ENCODE data around the gene RANBP17.

DNA sequence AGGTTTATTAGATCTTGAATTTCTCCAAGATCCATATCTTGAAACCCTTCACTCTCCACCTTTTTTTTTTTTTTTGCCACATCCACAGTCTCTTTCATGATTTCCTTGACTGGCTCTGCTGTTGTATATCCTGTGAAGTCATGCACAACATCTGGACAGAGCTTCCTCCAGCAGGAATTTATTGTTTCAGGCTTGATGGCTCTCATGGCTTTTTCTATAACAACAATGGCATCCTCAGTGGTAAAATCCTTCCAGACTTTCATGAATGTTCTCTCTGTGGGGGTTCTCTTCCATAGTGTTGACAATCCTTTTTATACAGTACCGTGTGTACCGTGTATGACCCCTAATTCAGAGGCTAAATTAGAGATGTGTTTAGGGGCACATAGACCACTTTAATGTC is 24.0 kb downstream of the RANBP17 start:
- TF ChIP-seq BHLHE40 (IDR thresholded peaks at IDR 0.05; ENCODE audit: borderline replicate concordance) (no peak), ZNF384 (IDR thresholded peaks at IDR 0.05) (no peak), CTBP1 (IDR thresholded peaks at IDR 0.05; ENCODE audit: borderline replicate concordance) (no peak), LEF1 (IDR thresholded peaks at IDR 0.05; ENCODE audit: borderline replicate concordance) (no peak), ELF4 (IDR thresholded peaks at IDR 0.05) (no peak), FOXM1 (IDR thresholded peaks at IDR 0.05; ENCODE audit: borderline replicate concordance) (no peak), HDGF (IDR thresholded peaks at IDR 0.05; ENCODE audit: borderline replicate concordance) (no peak)

Data from HEK293T (cell line).